ENCODE results near the gene RGS10. TPM values are rescaled to one million over a fixed set of nuclear protein-coding genes. Genes with fewer than 3 reads are reported as not detected.

The RGS10 gene
- total RNA-seq, 2 donors from 2014 or later, result 85.2 to 87.7 TPM

GRCh38 chr10:119502209-119502608 is 40.3 kb downstream of the RGS10 start:
- H3K36me3 Mint-ChIP-seq (ENCODE audit: low read depth), result peaks cover 86% of the 10 kb centered on the region
- H3K4me1 Mint-ChIP-seq, result peaks cover 45% of the 10 kb centered on the region
- H3K27ac Mint-ChIP-seq, result peak overlapping the region; percentile 97
- ATAC-seq (replicated peaks), result peak; percentile 80
- H3K27me3 Mint-ChIP-seq, result no peaks in the 10 kb centered on the region
- peak overlapping the region; percentile 81 for H3K4me3 Mint-ChIP-seq
- no peaks in the 10 kb centered on the region for H3K9me3 Mint-ChIP-seq

DNA sequence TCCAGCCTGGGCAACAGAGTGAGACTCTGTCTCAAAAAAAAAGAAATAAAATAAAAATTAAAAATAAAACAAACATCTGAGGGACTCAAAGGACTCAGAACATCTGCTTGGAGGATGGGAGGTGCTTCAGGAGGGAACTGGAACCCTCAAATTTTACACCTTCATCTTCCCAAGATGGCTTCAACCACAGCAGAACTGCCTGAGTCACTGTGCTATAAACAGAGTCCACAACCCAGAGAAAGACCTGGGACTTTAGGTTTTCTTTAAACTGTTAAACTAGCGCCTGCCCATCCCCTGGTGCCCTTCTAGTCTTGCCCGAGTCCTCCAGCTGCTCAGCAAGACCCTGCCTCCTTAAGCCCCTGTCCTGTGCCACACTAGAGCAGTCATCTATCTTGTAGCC is 40.8 kb downstream of the RGS10 start:
- Mint-ChIP-seq H3K4me1 (peaks cover 45% of the 10 kb centered on the region), H3K9me3 (no peaks in the 10 kb centered on the region), H3K27me3 (no peaks in the 10 kb centered on the region), H3K4me3 (peak overlapping the region; percentile 81), H3K36me3 (ENCODE audit: low read depth) (peaks cover 80% of the 10 kb centered on the region), H3K27ac (peak overlapping the region; percentile 97)
- peak; percentile 54 for ATAC-seq (replicated peaks)

DNA sequence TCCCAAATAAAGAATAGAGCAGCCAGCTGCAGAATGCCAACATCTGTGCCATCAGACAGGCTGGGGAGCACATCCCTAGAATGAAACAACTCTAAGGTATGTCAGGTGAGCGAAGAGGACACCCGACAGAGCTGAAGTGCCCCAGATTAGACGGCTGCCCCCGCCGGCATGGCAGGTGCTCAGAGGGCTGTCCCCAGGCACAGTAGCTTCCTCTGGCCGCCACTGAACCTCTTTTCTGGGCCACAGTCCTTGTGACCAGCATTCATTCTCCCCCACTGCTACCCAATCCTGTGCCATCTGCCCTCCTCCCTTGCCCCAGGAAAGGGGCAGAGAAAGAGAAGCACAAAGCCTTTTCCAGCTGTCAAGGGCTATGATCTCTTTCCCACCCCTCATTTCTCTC is 41.7 kb downstream of the RGS10 start:
- Mint-ChIP-seq H3K36me3 (ENCODE audit: low read depth) (peaks cover 73% of the 10 kb centered on the region), H3K4me3 (peak overlapping the region; percentile 24), H3K27me3 (no peaks in the 10 kb centered on the region), H3K9me3 (no peaks in the 10 kb centered on the region), H3K27ac (peak overlapping the region; percentile 80), H3K4me1 (peaks cover 51% of the 10 kb centered on the region)
- ATAC-seq (replicated peaks), result no peak

- H3K27me3 Mint-ChIP-seq, result no peaks in the 10 kb centered on the region
Observed at GRCh38 chr10:119500123-119500795, 42.3 kb downstream of the RGS10 start.

DNA sequence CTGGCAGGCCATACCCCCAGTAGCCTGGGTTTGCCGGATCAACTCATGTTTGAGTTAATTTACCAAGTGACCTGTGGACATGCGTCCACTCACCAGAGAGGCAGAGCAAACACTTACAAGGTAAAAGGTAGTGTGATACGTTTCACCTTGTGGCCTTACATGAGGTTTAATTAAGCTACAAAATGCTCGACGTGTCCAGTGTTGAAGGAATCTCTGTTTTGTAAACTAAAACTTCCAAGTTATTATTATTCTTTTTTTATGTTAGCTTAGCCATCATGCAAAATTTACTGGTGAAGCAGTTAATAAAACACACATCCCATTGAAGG is 42.9 kb downstream of the RGS10 start:
- Mint-ChIP-seq H3K27me3 (no peaks in the 10 kb centered on the region), H3K27ac (peak overlapping the region; percentile 87), H3K4me3 (peak overlapping the region; percentile 71), H3K4me1 (peaks cover 57% of the 10 kb centered on the region), H3K36me3 (ENCODE audit: low read depth) (peaks cover 61% of the 10 kb centered on the region), H3K9me3 (no peaks in the 10 kb centered on the region)
- no peak for ATAC-seq (replicated peaks)

More at GRCh38 chr10:119500123-119500795, 42.3 kb downstream of the RGS10 start:
- Mint-ChIP-seq H3K9me3 (no peaks in the 10 kb centered on the region), H3K36me3 (ENCODE audit: low read depth) (peaks cover 67% of the 10 kb centered on the region), H3K27ac (peak overlapping the region; percentile 80), H3K4me1 (peaks cover 53% of the 10 kb centered on the region), H3K4me3 (peak overlapping the region; percentile 24)
- ATAC-seq (replicated peaks), result no peak

DNA sequence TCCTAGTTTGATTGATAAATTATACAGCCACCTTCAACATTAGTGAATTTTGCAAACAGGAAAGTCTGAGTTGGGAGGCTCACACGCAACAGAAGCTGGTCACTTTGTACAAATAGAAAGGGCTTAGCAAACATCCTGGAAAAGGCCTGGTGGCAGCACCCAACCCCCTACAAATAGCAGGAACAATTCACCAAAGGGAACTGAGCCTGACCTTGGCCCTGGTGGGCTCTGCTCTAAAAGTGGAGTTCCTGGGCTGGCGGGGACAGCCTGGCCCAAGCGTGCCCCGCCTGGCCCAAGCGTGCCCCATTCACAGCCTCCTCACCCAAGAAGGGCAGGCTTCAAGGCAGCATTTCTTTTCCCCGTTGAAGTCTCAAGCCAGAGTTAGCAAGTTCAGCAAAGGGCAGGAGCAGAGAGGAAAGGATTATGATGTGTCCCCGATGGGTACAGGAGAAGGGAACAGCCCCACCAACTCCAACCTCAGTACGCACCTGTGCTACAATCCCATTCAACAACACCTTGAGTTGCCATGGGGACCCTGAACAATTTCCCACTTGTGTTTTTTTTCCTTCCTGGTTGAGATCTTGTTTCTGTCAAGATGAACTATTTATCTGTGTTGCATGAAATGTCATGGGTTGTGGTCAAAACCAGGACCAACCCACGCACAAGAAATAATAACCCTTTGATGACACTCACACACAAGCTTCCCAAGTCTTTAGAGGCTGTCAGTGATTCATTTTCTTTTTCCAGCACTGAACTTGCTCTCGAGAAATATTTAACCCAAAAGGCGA is 43.4 kb downstream of the RGS10 start:
- Mint-ChIP-seq H3K36me3 (ENCODE audit: low read depth) (peaks cover 55% of the 10 kb centered on the region), H3K27ac (peak overlapping the region; percentile 87)
- ATAC-seq (replicated peaks), result peak; percentile 33

GRCh38 chr10:119497243-119497642 is 45.3 kb downstream of the RGS10 start:
- no peak for ATAC-seq (replicated peaks)
- Mint-ChIP-seq H3K27ac (peak overlapping the region; percentile 74), H3K9me3 (no peaks in the 10 kb centered on the region), H3K4me1 (peaks cover 57% of the 10 kb centered on the region), H3K36me3 (ENCODE audit: low read depth) (peaks cover 37% of the 10 kb centered on the region), H3K27me3 (no peaks in the 10 kb centered on the region), H3K4me3 (peak overlapping the region; percentile 49)

More for the DNA sequence above, 43.4 kb downstream of the RGS10 start:
- peaks cover 62% of the 10 kb centered on the region for H3K4me1 Mint-ChIP-seq
- H3K27me3 Mint-ChIP-seq, result no peaks in the 10 kb centered on the region
- peak overlapping the region; percentile 71 for H3K4me3 Mint-ChIP-seq
- no peaks in the 10 kb centered on the region for H3K9me3 Mint-ChIP-seq

DNA sequence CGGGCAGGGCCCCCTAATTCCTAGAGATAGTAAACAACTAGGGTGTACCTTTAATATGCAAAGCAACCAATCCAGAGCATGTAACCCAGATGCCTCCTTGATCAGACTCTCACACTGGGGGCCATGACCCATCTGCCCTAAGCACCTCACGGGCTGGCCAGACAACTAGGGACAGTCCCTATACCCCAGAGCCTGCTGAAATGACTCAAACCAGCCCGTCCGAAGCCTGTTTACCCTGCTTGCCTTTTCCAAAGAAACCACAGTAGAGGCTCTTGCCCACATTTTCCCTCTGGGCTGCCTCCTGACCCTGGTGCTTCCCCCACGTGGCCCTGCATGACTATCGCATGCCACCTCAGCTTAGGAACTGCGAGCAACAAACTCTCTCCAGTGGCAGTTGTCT is 46.2 kb downstream of the RGS10 start:
- peaks cover 31% of the 10 kb centered on the region for H3K36me3 Mint-ChIP-seq (ENCODE audit: low read depth)
- H3K27ac Mint-ChIP-seq, result peak overlapping the region; percentile 71
- ATAC-seq (replicated peaks), result peak; percentile 90
- H3K4me1 Mint-ChIP-seq, result peaks cover 49% of the 10 kb centered on the region
- no peaks in the 10 kb centered on the region for H3K27me3 Mint-ChIP-seq
- H3K9me3 Mint-ChIP-seq, result no peaks in the 10 kb centered on the region
- H3K4me3 Mint-ChIP-seq, result peak overlapping the region; percentile 49

DNA sequence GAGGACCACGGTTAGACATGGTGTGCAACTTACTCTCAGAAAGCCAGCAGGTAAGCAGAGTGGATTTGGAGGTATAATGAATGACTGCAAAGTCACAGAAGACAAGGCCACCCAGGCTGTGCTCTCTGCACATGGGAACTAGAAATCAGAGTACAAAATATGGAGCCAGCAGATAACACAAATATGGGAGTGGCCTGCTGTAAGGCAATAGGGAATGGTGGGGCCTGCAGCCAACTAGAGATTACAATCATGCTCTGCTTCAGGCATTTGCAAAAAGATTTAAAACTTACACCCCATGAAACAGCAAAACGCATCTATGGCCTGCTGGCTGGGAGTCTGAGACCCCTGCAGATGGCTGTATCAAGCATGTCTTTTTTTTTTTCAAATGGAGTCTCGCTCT is 47.0 kb downstream of the RGS10 start:
- peaks cover 45% of the 10 kb centered on the region for H3K4me1 Mint-ChIP-seq
- H3K27ac Mint-ChIP-seq, result peak overlapping the region; percentile 11
- H3K9me3 Mint-ChIP-seq, result no peaks in the 10 kb centered on the region

DNA sequence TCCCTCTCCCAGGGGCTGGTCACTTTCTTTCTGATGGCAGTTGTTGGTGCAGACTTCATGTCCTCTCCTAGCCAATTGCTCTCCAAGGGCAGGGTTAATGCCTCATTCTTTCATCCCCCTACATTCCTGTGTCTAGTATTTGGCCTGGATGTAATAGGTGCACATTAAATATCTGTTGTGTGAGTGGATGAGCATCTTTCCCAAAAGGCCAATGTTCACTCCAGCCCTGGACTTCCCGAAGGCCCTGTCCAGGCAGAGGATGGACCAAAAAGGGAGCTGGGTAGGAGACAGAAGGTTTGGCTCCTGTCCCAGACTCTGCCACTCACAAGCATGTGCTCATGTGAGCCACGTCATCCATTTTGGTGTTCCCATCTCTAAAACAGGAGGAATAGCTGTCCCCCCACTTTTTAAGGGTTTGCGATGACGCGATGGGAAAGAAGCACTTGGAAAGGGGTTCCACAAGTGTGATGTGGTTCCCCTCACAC is 47.5 kb downstream of the RGS10 start:
- Mint-ChIP-seq H3K4me3 (no peak overlapping the region), H3K4me1 (peaks cover 41% of the 10 kb centered on the region), H3K27me3 (no peaks in the 10 kb centered on the region), H3K36me3 (ENCODE audit: low read depth) (peaks cover 26% of the 10 kb centered on the region), H3K27ac (peak overlapping the region; percentile 11), H3K9me3 (no peaks in the 10 kb centered on the region)
- ATAC-seq (replicated peaks), result no peak

More for the DNA sequence above, 47.0 kb downstream of the RGS10 start:
- Mint-ChIP-seq H3K36me3 (ENCODE audit: low read depth) (peaks cover 31% of the 10 kb centered on the region), H3K27me3 (no peaks in the 10 kb centered on the region), H3K4me3 (no peak overlapping the region)
- no peak for ATAC-seq (replicated peaks)

DNA sequence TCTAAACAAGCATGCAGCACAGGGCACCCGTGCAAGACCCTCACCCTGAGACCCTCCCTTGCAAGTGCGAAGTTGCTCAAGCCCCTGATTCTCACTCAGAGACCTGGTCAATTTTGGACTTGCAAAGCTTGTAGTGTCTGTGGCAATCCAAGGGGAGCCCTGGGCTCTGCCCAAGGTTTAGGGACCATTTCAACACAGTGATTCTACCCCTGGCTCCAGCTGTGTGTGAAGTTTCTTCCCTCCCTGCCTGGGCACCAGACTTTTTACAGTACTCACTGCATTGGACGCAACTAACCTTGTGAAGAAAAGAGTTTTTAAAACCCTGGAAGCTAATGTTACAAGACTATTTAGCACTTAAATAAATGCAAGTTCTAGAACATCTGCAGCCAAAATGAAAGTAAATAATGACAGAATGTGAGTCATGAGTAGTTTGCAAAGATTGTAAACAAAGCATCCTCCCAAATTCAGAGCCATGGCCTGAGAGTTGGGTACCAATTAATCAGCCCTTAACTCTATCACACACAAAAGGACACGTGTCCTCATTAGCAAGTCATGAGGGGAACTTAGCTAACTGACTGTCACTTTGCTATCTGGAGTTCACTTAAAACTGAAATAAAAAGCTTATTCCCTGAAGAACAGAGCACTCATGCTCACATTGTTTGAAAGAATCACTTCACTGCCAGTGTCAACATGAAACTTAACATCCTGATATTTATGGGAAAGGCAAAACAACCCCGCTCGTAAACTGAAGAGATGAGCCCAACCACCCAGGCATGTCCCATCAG is 48.1 kb downstream of the RGS10 start:
- peaks cover 34% of the 10 kb centered on the region for H3K4me1 Mint-ChIP-seq
- ATAC-seq (replicated peaks), result no peak
- no peaks in the 10 kb centered on the region for H3K9me3 Mint-ChIP-seq
- peaks cover 19% of the 10 kb centered on the region for H3K36me3 Mint-ChIP-seq (ENCODE audit: low read depth)
- peak overlapping the region; percentile 14 for H3K4me3 Mint-ChIP-seq
- no peaks in the 10 kb centered on the region for H3K27me3 Mint-ChIP-seq
- H3K27ac Mint-ChIP-seq, result peak overlapping the region; percentile 10

DNA sequence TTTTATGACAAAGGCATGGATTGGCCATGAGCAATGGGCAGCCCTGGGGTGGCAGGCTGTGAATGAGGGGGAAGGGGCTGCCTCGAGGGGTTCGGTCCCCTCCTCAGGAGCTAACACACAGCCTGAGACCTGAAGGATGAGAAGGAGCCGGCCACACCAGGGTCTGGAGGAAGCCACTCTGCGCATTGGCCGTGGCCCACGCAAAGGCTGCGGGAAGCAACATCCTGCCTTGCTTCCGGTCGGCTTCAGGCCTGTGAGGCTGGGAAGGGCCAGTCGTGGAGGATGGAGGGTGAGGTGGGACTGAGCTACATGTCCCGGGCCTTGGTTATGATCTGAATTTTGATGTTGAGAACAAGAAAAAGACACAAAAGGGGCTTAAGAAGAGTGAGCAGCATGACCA is 49.4 kb downstream of the RGS10 start:
- peak overlapping the region; percentile 36 for H3K4me3 Mint-ChIP-seq
- H3K9me3 Mint-ChIP-seq, result no peaks in the 10 kb centered on the region
- H3K36me3 Mint-ChIP-seq (ENCODE audit: low read depth), result peaks cover 7% of the 10 kb centered on the region
- H3K27me3 Mint-ChIP-seq, result no peaks in the 10 kb centered on the region
- peaks cover 25% of the 10 kb centered on the region for H3K4me1 Mint-ChIP-seq
- H3K27ac Mint-ChIP-seq, result peak overlapping the region; percentile 79
- ATAC-seq (replicated peaks), result no peak

GRCh38 chr10:119491966-119492757 is 50.4 kb downstream of the RGS10 start:
- H3K27ac Mint-ChIP-seq, result no peak overlapping the region

DNA sequence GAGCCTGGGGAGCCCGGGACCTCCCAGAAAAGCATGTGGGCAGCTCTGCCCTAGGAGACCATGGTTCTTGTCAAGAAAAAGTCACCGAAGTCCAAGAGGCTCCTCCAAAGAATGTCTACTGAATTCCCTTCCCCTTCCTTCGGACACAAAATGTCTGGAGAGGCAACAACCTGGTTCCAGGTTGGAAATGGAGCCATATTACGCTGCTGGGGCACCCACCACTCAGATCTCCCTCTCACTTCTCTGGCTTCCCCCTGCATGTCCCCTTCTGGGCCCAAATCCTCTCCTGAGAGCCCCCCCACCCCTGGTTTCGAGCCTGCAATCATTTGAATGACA is 52.6 kb downstream of the RGS10 start:
- peak overlapping the region; percentile 74 for H3K4me3 Mint-ChIP-seq
- H3K4me1 Mint-ChIP-seq, result peaks cover 10% of the 10 kb centered on the region
- no peaks in the 10 kb centered on the region for H3K36me3 Mint-ChIP-seq (ENCODE audit: low read depth)
- no peak for ATAC-seq (replicated peaks)
- no peaks in the 10 kb centered on the region for H3K27me3 Mint-ChIP-seq
- H3K9me3 Mint-ChIP-seq, result no peaks in the 10 kb centered on the region
- H3K27ac Mint-ChIP-seq, result peak overlapping the region; percentile 81

More at GRCh38 chr10:119491966-119492757, 50.4 kb downstream of the RGS10 start:
- H3K36me3 Mint-ChIP-seq (ENCODE audit: low read depth), result no peaks in the 10 kb centered on the region
- H3K9me3 Mint-ChIP-seq, result no peaks in the 10 kb centered on the region
- no peak overlapping the region for H3K4me3 Mint-ChIP-seq
- H3K27me3 Mint-ChIP-seq, result no peaks in the 10 kb centered on the region
- no peak for ATAC-seq (replicated peaks)
- H3K4me1 Mint-ChIP-seq, result peaks cover 25% of the 10 kb centered on the region

Measured in activated T-helper 17 cell treated with anti-CD3 and anti-CD28 coated beads, Interleukin-2, amount 50 U/mL, for 72 hours (primary cell).